ENCODE measurements around the gene XRCC4. TPM values are rescaled to one million over a fixed set of nuclear protein-coding genes. Genes with fewer than 3 reads are reported as not detected.

XRCC4 gene
- total and polyA plus RNA-seq, 2 of the 8 experiments (the other 6 are each of a cell fraction or from before 2014, with no cell fraction given): 3.0 to 8.3 TPM

DNA sequence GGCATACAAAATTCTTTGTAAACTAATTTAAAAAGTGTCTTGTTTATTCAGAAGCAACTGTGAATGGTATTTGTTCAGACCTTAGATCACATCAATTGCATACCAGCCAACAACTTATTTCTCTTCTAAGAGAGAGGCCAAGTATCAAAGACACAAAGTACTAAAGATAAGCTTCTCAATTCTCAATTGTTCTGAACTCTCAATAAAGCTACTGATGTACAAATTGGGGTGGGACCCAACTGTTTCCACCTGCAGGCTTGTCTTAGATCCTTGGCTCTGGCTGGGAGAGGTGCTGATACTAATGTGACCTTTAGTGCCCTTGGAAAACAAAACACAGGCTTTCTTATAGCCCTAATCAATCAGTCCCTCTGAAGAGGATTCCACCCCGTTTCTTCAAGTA, 22.1 kb downstream of the XRCC4 start:
- no peak overlapping the region for H3K23ac ChIP-seq (ENCODE audit: insufficient read length)
- no peak overlapping the region for H3K4me2 ChIP-seq (ENCODE audit: insufficient read depth in 1 of 2, low read depth in 2 of 2, low read length in 2 of 2)
- CTCF ChIA-PET (ENCODE audit: partially characterized antibody): no interaction called here
- H3K27ac ChIP-seq (ENCODE audit: low read depth, low read length): no peak overlapping the region
- DNase-seq (ENCODE audit: low read depth in 1 of 2, low spot score in 2 of 2): no peak
- H2BK12ac ChIP-seq (ENCODE audit: low read depth, low read length): no peak overlapping the region
- H2AK5ac ChIP-seq (ENCODE audit: low read depth, low read length): no peak overlapping the region
- H4K5ac ChIP-seq (ENCODE audit: insufficient read length, low read depth, low read length): no peak overlapping the region
- H2BK20ac ChIP-seq (ENCODE audit: low read length): no peak overlapping the region
- no peak overlapping the region for H2BK5ac ChIP-seq (ENCODE audit: low read depth, low read length)
- H3K9me3 ChIP-seq (ENCODE audit: insufficient read depth in 2 of 2, low read depth in 1 of 2, low read length in 1 of 2): no peaks in the 10 kb centered on the region
- H2AFZ ChIP-seq (ENCODE audit: low read length): no peak overlapping the region
- no peaks in the 10 kb centered on the region for H3K27me3 ChIP-seq (replicated peaks in 1 of 4; ENCODE audit: control insufficient read depth in 3 of 4, extremely low read depth in 1 of 4, insufficient read depth in 3 of 4, low read length in 3 of 4)
- H3K79me2 ChIP-seq (ENCODE audit: control insufficient read depth in 1 of 2, insufficient read depth in 2 of 2, low read length in 2 of 2): no peaks in the 10 kb centered on the region
- no peak overlapping the region for H3K14ac ChIP-seq (ENCODE audit: insufficient read length)
- no peak overlapping the region for H3K9ac ChIP-seq (replicated peaks in 1 of 4; ENCODE audit: extremely low read depth in 1 of 4, low read depth in 3 of 4, low read length in 3 of 4)
- no peaks in the 10 kb centered on the region for H3K36me3 ChIP-seq (ENCODE audit: control insufficient read depth in 2 of 4, insufficient read depth in 4 of 4, low read length in 3 of 4)
- H3K4me1 ChIP-seq (replicated peaks in 1 of 4; ENCODE audit: control insufficient read depth in 3 of 4, insufficient read depth in 4 of 4, low read length in 3 of 4): peaks cover 0 to 3% (median 0%) of the 10 kb centered on the region in 4 experiments; a peak in 1 of 7 replicates
- H2BK15ac ChIP-seq (ENCODE audit: low read length): no peak overlapping the region
- no peak overlapping the region for H3K18ac ChIP-seq (ENCODE audit: extremely low read depth, low read length)
- no peaks in the 10 kb centered on the region for H4K20me1 ChIP-seq (replicated peaks in 1 of 2; ENCODE audit: control insufficient read depth in 1 of 2, insufficient read depth in 2 of 2, low read length in 2 of 2)
- H4K8ac ChIP-seq (ENCODE audit: extremely low read depth, insufficient read depth, low read length): no peak overlapping the region
- H3K56ac ChIP-seq (replicated peaks; ENCODE audit: insufficient read length, low read depth, low read length): no peak overlapping the region
- POLR2A ChIA-PET (ENCODE audit: partially characterized antibody): interaction anchor here (0.9 kb wide), 1 partner anchor 24 kb away, joined by 3 read pairs; no protein-coding TSS in a partner anchor
- FAIRE-seq: no peak
- no peaks in the 10 kb centered on the region for H3K23me2 ChIP-seq (ENCODE audit: low read depth, low read length)
- WGBS, 2 experiments (ENCODE audit: extremely low coverage in 1 of 2, insufficient coverage in 1 of 2, insufficient read length in 1 of 2, insufficient replicate concordance in 2 of 2, low coverage in 1 of 2, low lambda C conversion rate in 2 of 2, missing lambda C conversion rate in 1 of 2): 80% methylated on average over 1 of the region's 1 CpG; no CpG with 5 or more reads in 1 of the 2 experiments
- H4K91ac ChIP-seq (replicated peaks; ENCODE audit: insufficient read length, low read length): no peak overlapping the region
- H2BK120ac ChIP-seq (replicated peaks; ENCODE audit: low read depth, low read length): no peak overlapping the region
- no peaks in the 10 kb centered on the region for H3K79me1 ChIP-seq (ENCODE audit: low read depth, low read length)
- no peak overlapping the region for H3K4ac ChIP-seq (replicated peaks; ENCODE audit: insufficient read length, low read depth, low read length)
- H3K4me3 ChIP-seq (ENCODE audit: extremely low read depth in 1 of 4, insufficient read depth in 2 of 4, low read depth in 3 of 4, low read length in 4 of 4): no peak overlapping the region
- TF ChIP-seq YY1 (IDR thresholded peaks at IDR 0.05; ENCODE audit: low read depth, low read length): no peak
- TF ChIP-seq, protein P1, sequence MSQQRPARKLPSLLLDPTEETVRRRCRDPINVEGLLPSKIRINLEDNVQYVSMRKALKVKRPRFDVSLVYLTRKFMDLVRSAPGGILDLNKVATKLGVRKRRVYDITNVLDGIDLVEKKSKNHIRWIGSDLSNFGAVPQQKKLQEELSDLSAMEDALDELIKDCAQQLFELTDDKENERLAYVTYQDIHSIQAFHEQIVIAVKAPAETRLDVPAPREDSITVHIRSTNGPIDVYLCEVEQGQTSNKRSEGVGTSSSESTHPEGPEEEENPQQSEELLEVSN (IDR thresholded peaks at IDR 0.05): no peak
